ENCODE data around the gene ASNS. TPM values are rescaled to one million over a fixed set of nuclear protein-coding genes. Genes with fewer than 3 reads are reported as not detected.

Gene ASNS
- total RNA-seq = 26.2 and 42.8 TPM in 2 replicates

DNA sequence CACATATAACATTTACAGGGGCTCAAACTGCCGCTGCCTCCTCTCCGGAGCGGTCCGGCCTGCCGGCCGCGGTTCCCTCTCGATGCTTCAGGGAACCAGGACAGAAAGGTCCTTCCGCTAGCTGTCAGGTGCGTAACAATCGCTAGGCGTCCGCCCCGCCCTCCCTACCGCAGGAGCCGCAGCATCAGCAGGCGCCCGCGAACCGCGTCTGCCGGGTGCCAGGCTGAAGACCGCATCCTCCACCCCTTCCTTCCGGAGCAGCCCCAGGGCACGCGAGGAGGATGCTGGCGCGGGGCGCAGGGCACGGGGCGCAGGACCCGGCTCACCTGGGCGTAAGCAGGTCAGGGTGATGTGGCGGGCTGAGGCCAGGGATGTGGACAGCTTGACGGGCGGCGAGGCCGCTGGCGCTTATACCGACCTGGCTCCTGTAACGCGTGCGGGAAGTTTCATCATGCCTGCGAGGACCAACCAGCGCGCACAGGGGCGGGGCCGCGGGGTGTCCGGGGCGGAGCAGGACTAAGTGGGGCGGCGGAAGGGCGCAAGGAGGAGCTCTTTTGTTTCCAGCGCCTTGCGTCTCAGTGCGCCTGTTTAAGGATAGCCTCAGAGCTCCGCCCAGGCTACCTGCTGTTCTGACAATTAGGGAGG, at the start of gene ASNS:
ASNS (minus strand) TSS at position 384 of the 645 bp plus-strand sequence. CDS start 3,252 bp downstream, outside the sequence.

Other genes with a start within 250 kb of the ASNS start
- gene TAC1, start 140.3 kb downstream of the ASNS start, total RNA-seq = 0.28 TPM in 1 of 2 replicates, not detected in the other
- gene OCM2, start 117.8 kb upstream of the ASNS start, total RNA-seq = not detected in 2 replicates
- 9.0 and 9.8 TPM in 2 replicates for gene LMTK2, start 234.5 kb upstream of the ASNS start, total RNA-seq

Measured in regular cardiac myocyte (primary cell).